ENCODE measurements around the gene DCDC2C.

Gene DCDC2C

GRCh38 chr2:3876221-3876620 is 172.8 kb downstream of the DCDC2C start:
- H3K4me1 ChIP-seq (ENCODE audit: control insufficient read depth, insufficient read depth, low read depth, low read length) = no peaks in the 10 kb centered on the region
- H2AFZ ChIP-seq (ENCODE audit: low read depth, low read length) = no peak overlapping the region
- H3K27ac ChIP-seq (ENCODE audit: low read length, poor library complexity, severe bottlenecking) = no peak overlapping the region
- no peak overlapping the region for H3K18ac ChIP-seq (ENCODE audit: low read depth in 1 of 2, low read length in 2 of 2)
- no peak overlapping the region for H2AK5ac ChIP-seq (ENCODE audit: low read length, severe bottlenecking)
- no peak overlapping the region for H3K14ac ChIP-seq (ENCODE audit: low read length in 2 of 2)
- H4K8ac ChIP-seq (ENCODE audit: low read length) = no peak overlapping the region
- no peak overlapping the region for H4K91ac ChIP-seq (ENCODE audit: low read length)
- H3K9me3 ChIP-seq (ENCODE audit: control insufficient read depth, low read length) = no peaks in the 10 kb centered on the region
- H2BK5ac ChIP-seq (ENCODE audit: low read depth, low read length, poor library complexity, severe bottlenecking) = no peak overlapping the region
- no peaks in the 10 kb centered on the region for H3K27me3 ChIP-seq (ENCODE audit: control insufficient read depth in 1 of 2, insufficient read depth in 1 of 2, low read length in 2 of 2)
- DNase-seq = no peak
- H3K23ac ChIP-seq (ENCODE audit: low read length in 2 of 2) = no peak overlapping the region
- 76% methylated on average over 4 of the region's 4 CpGs for WGBS
- no peak overlapping the region for H2BK15ac ChIP-seq (ENCODE audit: low read depth, poor library complexity, severe bottlenecking)
- no peak overlapping the region for H2BK12ac ChIP-seq (ENCODE audit: low read length in 2 of 2)
- no peaks in the 10 kb centered on the region for H3K79me1 ChIP-seq (replicated peaks; ENCODE audit: low read length, poor library complexity, severe bottlenecking)
- no peak overlapping the region for H2BK120ac ChIP-seq (ENCODE audit: low read depth, low read length)
- H3K4me3 ChIP-seq (ENCODE audit: insufficient read depth in 1 of 2, low read depth in 1 of 2, low read length in 2 of 2) = no peak overlapping the region
- no peaks in the 10 kb centered on the region for H3K36me3 ChIP-seq (ENCODE audit: control insufficient read depth in 1 of 2, insufficient read depth in 2 of 2, low read depth in 1 of 2, low read length in 2 of 2)
- H3K4me2 ChIP-seq (ENCODE audit: low read length, poor library complexity, severe bottlenecking) = no peak overlapping the region
- no peak overlapping the region for H3K9ac ChIP-seq (ENCODE audit: low read length)
- no peak overlapping the region for H3K4ac ChIP-seq (ENCODE audit: low read depth in 1 of 2, low read length in 2 of 2)

- Histone ChIP-seq H3K9me3 (ENCODE audit: control insufficient read depth, low read length) (no peaks in the 10 kb centered on the region), H3K4me2 (ENCODE audit: low read length, poor library complexity, severe bottlenecking) (no peak overlapping the region), H2AFZ (ENCODE audit: low read depth, low read length) (no peak overlapping the region), H3K27ac (ENCODE audit: low read length, poor library complexity, severe bottlenecking) (no peak overlapping the region), H3K18ac (ENCODE audit: low read depth in 1 of 2, low read length in 2 of 2) (no peak overlapping the region), H2BK12ac (ENCODE audit: low read length in 2 of 2) (no peak overlapping the region), H4K91ac (ENCODE audit: low read length) (no peak overlapping the region), H2AK5ac (ENCODE audit: low read length, severe bottlenecking) (no peak overlapping the region), H3K36me3 (ENCODE audit: control insufficient read depth in 1 of 2, insufficient read depth in 2 of 2, low read depth in 1 of 2, low read length in 2 of 2) (no peaks in the 10 kb centered on the region), H3K4me1 (ENCODE audit: control insufficient read depth, insufficient read depth, low read depth, low read length) (no peaks in the 10 kb centered on the region), H3K79me1 (replicated peaks; ENCODE audit: low read length, poor library complexity, severe bottlenecking) (no peaks in the 10 kb centered on the region), H3K27me3 (ENCODE audit: control insufficient read depth in 1 of 2, insufficient read depth in 1 of 2, low read length in 2 of 2) (no peaks in the 10 kb centered on the region), H3K23ac (ENCODE audit: low read length in 2 of 2) (no peak overlapping the region), H3K9ac (ENCODE audit: low read length) (no peak overlapping the region), H3K4me3 (ENCODE audit: insufficient read depth in 1 of 2, low read depth in 1 of 2, low read length in 2 of 2) (no peak overlapping the region), H4K8ac (ENCODE audit: low read length) (no peak overlapping the region), H2BK120ac (ENCODE audit: low read depth, low read length) (no peak overlapping the region), H3K14ac (ENCODE audit: low read length in 2 of 2) (no peak overlapping the region), H3K4ac (ENCODE audit: low read depth in 1 of 2, low read length in 2 of 2) (no peak overlapping the region), H2BK5ac (ENCODE audit: low read depth, low read length, poor library complexity, severe bottlenecking) (no peak overlapping the region), H2BK15ac (ENCODE audit: low read depth, poor library complexity, severe bottlenecking) (no peak overlapping the region)
- DNase-seq = no peak
- WGBS = 57% methylated on average over 2 of the region's 3 CpGs
These were observed 173.3 kb downstream of the DCDC2C start for GRCh38 chr2:3876685-3877084.

DNA sequence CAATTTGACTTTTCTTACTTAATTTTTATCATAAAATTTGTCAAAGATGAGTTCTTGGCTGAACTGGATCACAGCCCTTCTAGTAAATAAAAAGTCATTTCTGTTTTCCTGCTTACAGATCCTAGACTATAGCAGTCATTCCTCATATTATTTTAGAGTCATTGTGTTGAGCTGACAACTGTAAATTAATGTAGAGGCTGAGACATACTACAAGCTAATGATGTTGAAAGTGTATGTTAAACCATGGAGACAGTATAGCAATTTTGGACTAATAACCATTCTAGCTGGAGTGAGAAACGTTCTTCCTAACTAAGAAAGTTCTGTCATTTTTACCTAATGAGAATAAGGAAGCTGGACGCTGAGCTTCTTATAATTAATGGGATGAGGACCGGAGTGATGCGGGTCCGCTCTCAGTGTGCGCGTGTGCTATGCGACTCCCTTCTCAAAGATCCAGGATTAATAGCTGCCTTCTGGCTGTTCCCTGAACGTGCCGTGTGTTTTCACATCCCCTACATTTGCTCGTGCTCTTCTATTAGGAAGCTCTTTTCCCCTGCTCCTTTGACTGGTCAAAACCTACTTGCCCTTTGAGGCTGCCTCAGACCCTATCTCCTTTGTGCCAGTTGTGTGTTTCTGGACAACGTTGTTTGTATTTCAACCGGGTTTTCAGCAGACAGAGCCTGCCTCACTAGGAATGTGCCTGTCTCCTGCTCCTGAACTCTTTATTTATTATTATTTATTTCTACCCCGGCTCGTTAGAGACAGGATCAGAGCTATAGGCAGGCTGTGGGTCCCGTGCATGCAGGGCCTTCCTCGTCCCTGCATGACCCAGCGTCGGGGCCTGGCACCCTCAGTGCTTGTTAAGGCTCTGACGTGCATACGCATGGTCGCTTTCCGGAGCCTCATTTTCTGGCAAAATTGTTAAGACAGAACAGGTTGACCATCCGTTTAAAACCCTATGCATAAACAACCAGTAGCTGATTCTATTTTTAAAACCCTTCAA is 182.6 kb downstream of the DCDC2C start:
- H2BK12ac ChIP-seq (ENCODE audit: low read length in 2 of 2) = no peak overlapping the region
- H3K14ac ChIP-seq (ENCODE audit: low read length in 2 of 2) = no peak overlapping the region
- no peak overlapping the region for H3K4me2 ChIP-seq (ENCODE audit: low read length, poor library complexity, severe bottlenecking)

DNA sequence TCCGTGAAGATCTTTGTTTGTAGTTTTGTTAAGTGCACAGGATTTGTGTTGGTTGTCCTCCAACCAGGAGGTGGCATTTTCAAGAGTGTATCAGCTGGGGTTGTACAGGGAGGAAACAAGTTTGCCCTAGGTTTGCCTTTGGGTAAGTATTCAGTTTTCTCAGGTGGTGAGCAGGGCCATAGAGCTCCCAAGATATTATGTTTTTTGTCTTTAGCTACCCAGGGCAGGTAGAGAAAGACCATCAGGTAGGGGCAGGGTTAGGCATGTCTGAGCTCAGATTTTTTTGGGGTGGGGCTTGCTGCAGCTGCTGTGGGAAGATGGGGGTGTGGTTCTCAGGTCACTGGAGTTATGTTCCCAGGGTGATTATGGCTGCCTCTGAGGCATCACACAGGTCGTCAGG is 191.6 kb downstream of the DCDC2C start:
- no peak overlapping the region for H3K4me2 ChIP-seq (ENCODE audit: low read length, poor library complexity, severe bottlenecking)
- no peaks in the 10 kb centered on the region for H3K4me1 ChIP-seq (ENCODE audit: control insufficient read depth, insufficient read depth, low read depth, low read length)
- H3K23ac ChIP-seq (ENCODE audit: low read length in 2 of 2) = no peak overlapping the region
- H2AK5ac ChIP-seq (ENCODE audit: low read length, severe bottlenecking) = no peak overlapping the region
- H3K79me1 ChIP-seq (replicated peaks; ENCODE audit: low read length, poor library complexity, severe bottlenecking) = no peaks in the 10 kb centered on the region
- no peaks in the 10 kb centered on the region for H3K36me3 ChIP-seq (ENCODE audit: control insufficient read depth in 1 of 2, insufficient read depth in 2 of 2, low read depth in 1 of 2, low read length in 2 of 2)
- no peak overlapping the region for H2BK5ac ChIP-seq (ENCODE audit: low read depth, low read length, poor library complexity, severe bottlenecking)
- H3K14ac ChIP-seq (ENCODE audit: low read length in 2 of 2) = no peak overlapping the region
- no peak overlapping the region for H3K27ac ChIP-seq (ENCODE audit: low read length, poor library complexity, severe bottlenecking)
- H2BK12ac ChIP-seq (ENCODE audit: low read length in 2 of 2) = no peak overlapping the region
- no peak overlapping the region for H2BK15ac ChIP-seq (ENCODE audit: low read depth, poor library complexity, severe bottlenecking)
- H3K4ac ChIP-seq (ENCODE audit: low read depth in 1 of 2, low read length in 2 of 2) = no peak overlapping the region
- no peak overlapping the region for H3K9ac ChIP-seq (ENCODE audit: low read length)
- no peak for DNase-seq
- no peak overlapping the region for H3K18ac ChIP-seq (ENCODE audit: low read depth in 1 of 2, low read length in 2 of 2)
- 73% methylated on average over 2 of the region's 2 CpGs for WGBS
- no peak overlapping the region for H3K4me3 ChIP-seq (ENCODE audit: insufficient read depth in 1 of 2, low read depth in 1 of 2, low read length in 2 of 2)
- H4K91ac ChIP-seq (ENCODE audit: low read length) = no peak overlapping the region
- no peak overlapping the region for H2AFZ ChIP-seq (ENCODE audit: low read depth, low read length)
- H4K8ac ChIP-seq (ENCODE audit: low read length) = no peak overlapping the region
- no peak overlapping the region for H2BK120ac ChIP-seq (ENCODE audit: low read depth, low read length)
- no peaks in the 10 kb centered on the region for H3K27me3 ChIP-seq (ENCODE audit: control insufficient read depth in 1 of 2, insufficient read depth in 1 of 2, low read length in 2 of 2)
- no peaks in the 10 kb centered on the region for H3K9me3 ChIP-seq (ENCODE audit: control insufficient read depth, low read length)

More for the DNA sequence above, 182.6 kb downstream of the DCDC2C start:
- Histone ChIP-seq H2BK120ac (ENCODE audit: low read depth, low read length) (no peak overlapping the region), H4K8ac (ENCODE audit: low read length) (no peak overlapping the region), H3K4me1 (ENCODE audit: control insufficient read depth, insufficient read depth, low read depth, low read length) (no peaks in the 10 kb centered on the region), H3K4me3 (ENCODE audit: insufficient read depth in 1 of 2, low read depth in 1 of 2, low read length in 2 of 2) (no peak overlapping the region), H3K27ac (ENCODE audit: low read length, poor library complexity, severe bottlenecking) (no peak overlapping the region), H3K4ac (ENCODE audit: low read depth in 1 of 2, low read length in 2 of 2) (no peak overlapping the region), H4K91ac (ENCODE audit: low read length) (no peak overlapping the region), H3K36me3 (ENCODE audit: control insufficient read depth in 1 of 2, insufficient read depth in 2 of 2, low read depth in 1 of 2, low read length in 2 of 2) (no peaks in the 10 kb centered on the region), H2BK5ac (ENCODE audit: low read depth, low read length, poor library complexity, severe bottlenecking) (no peak overlapping the region), H3K18ac (ENCODE audit: low read depth in 1 of 2, low read length in 2 of 2) (no peak overlapping the region), H2BK15ac (ENCODE audit: low read depth, poor library complexity, severe bottlenecking) (no peak overlapping the region), H2AK5ac (ENCODE audit: low read length, severe bottlenecking) (no peak overlapping the region), H3K79me1 (replicated peaks; ENCODE audit: low read length, poor library complexity, severe bottlenecking) (no peaks in the 10 kb centered on the region), H3K9ac (ENCODE audit: low read length) (no peak overlapping the region), H3K9me3 (ENCODE audit: control insufficient read depth, low read length) (no peaks in the 10 kb centered on the region), H3K27me3 (ENCODE audit: control insufficient read depth in 1 of 2, insufficient read depth in 1 of 2, low read length in 2 of 2) (no peaks in the 10 kb centered on the region), H2AFZ (ENCODE audit: low read depth, low read length) (no peak overlapping the region), H3K23ac (ENCODE audit: low read length in 2 of 2) (no peak overlapping the region)
- DNase-seq = no peak
- WGBS = 74% methylated on average over 23 of the region's 24 CpGs

Measured in mesenchymal stem cell (in vitro differentiated cells and primary cell).